MM.1S (cell line): ENCODE measurements around the gene POLR3C.

Experiments used
- CTCF ChIP-seq: fragments of 300-600 bp; sonication (generic); IDR thresholded peaks from 2 replicates; pipeline ENCODE4 v1.5.1; 2016; ENCODE audit warnings: antibody characterized with exemption, low read length, mixed read lengths
- EZH2 ChIP-seq: fragments of 300-600 bp; sonication (generic); optimal IDR thresholded peaks from 2 replicates; pipeline ENCODE3; 2017; ENCODE audit warnings: low read depth, mild to moderate bottlenecking, antibody characterized with exemption, low read length, mixed read lengths
- EZH2phosphoT487 ChIP-seq: fragments of 300-600 bp; sonication (generic); IDR thresholded peaks from 2 replicates; pipeline ENCODE4 v1.6.1; 2018; ENCODE audit warnings: antibody characterized with exemption, low read length

DNA sequence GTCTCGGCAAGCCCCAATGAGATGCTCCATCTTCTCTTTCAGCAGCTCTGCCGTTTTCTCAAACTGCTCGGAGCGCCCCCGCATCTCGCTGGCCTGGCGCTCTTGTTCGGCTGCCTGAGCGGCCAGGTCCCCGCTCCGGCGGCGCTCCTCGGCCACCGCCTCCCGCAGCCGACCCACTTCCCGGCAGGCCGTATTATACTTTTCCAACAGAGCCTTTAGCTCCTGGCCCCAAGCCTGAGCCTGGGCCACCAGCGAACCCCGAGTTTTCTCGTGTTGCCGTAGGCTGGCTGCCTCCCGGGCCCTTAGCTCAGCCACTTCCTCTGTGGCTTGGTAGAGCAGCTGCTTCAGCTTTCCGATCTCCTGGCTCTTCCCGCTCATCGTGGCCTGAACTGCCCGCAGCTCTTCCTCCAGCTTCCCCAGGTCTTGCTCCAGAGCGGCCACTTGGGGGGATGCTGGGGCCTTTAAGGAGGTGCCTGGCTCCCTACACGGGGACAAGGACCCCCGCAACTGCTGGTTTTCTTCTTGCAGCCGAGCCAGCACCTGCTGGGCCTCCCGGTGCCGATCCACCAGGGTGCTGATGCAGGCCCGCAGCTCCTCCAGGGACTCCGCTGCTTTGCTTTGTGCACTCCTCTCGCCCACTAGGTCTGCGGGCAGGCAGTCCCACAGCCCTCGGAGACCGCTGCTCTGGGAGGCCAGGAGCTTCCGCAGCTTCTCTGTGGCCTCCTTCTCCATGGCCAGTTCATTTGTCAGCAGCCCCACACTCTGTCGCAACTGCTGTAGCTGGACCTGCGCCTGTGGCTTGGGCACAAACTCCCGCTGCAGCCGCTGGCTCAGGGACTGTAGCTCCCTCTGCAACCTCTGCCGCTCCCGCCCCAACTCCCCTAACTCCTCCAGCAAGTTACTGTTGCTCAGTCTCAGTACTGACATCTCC lies 48.3 kb downstream of the POLR3C start:
- TF ChIP-seq EZH2, result no peak
- no peak for TF ChIP-seq CTCF
- no peak for TF ChIP-seq EZH2phosphoT487
